Measurements from ENCODE around the gene GRIK2. TPM values are rescaled to one million over a fixed set of nuclear protein-coding genes. Genes with fewer than 3 reads are reported as not detected.

The GRIK2 gene
- total and polyA plus RNA-seq, 11 donors = 0.33 to 7.0 (median 3.9) TPM

DNA sequence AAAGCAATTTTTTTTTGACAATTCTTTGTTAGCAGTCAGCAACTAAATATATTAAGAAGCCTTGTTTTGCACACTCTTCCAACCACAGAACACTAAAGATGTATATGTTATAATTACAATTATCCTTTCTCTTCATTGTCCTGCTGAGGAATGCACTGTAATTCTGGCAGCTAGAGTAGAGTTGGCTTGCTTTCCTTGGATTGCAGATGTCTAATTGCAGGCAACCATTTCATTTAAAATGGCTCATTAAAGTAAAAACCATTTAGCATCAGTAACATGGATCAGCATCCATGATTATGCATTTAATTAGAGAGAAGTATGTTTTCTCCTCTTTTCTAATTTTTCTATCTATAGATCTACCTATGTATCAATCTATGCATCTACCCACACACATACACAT, 335.4 kb downstream of the GRIK2 start:
- DNase-seq (no peak), ATAC-seq (no peak)
- no peaks in the 10 kb centered on the region for H3K36me3 ChIP-seq
- no peaks in the 10 kb centered on the region for H3K27me3 ChIP-seq
- no peaks in the 10 kb centered on the region for H3K9me3 ChIP-seq
- no peak for TF ChIP-seq POLR2A (IDR thresholded peaks at IDR 0.05)
- TF ChIP-seq, protein P1, sequence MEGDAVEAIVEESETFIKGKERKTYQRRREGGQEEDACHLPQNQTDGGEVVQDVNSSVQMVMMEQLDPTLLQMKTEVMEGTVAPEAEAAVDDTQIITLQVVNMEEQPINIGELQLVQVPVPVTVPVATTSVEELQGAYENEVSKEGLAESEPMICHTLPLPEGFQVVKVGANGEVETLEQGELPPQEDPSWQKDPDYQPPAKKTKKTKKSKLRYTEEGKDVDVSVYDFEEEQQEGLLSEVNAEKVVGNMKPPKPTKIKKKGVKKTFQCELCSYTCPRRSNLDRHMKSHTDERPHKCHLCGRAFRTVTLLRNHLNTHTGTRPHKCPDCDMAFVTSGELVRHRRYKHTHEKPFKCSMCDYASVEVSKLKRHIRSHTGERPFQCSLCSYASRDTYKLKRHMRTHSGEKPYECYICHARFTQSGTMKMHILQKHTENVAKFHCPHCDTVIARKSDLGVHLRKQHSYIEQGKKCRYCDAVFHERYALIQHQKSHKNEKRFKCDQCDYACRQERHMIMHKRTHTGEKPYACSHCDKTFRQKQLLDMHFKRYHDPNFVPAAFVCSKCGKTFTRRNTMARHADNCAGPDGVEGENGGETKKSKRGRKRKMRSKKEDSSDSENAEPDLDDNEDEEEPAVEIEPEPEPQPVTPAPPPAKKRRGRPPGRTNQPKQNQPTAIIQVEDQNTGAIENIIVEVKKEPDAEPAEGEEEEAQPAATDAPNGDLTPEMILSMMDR (IDR thresholded peaks at IDR 0.05) = no peak
- no peak overlapping the region for H3K4me3 ChIP-seq
- intact Hi-C loops (cut with DNase I) = no loop called here
- no peak overlapping the region for H3K27ac ChIP-seq
- no peaks in the 10 kb centered on the region for H3K4me1 ChIP-seq

DNA sequence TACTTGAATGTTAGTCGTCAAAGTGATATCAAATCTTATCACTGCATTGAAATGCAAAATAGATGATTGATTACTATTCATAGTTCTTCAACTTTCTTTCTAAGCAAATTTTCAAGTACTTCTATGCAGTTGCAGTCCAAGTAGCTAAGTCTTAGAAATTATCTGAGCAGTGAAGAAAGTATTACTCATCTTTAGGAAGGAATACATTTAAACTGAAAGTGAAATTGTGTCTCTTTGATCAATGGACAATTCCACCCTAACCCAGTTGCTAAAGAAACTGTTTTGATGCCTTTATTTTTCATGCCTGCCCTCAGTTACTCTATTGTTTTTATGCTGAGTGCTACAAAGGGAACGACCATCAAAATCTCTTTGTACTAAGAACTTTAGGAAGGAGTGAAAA, 337.4 kb downstream of the GRIK2 start:
- no peaks in the 10 kb centered on the region for H3K4me1 ChIP-seq
- no peak for ATAC-seq
- no peak overlapping the region for H3K4me3 ChIP-seq
- TF ChIP-seq, protein P1 (IDR thresholded peaks at IDR 0.05) = no peak
- no peak for TF ChIP-seq POLR2A (IDR thresholded peaks at IDR 0.05)
- no peaks in the 10 kb centered on the region for H3K36me3 ChIP-seq
- 40 to 50% (median 45%) methylated on average over 2 of the region's 2 CpGs for WGBS, 4 donors
- no peak for DNase-seq
- H3K9me3 ChIP-seq = peaks cover 0 to 2% (median 0%) of the 10 kb centered on the region in 12 donors
- H3K27me3 ChIP-seq = no peaks in the 10 kb centered on the region
- H3K27ac ChIP-seq = no peak overlapping the region
- intact Hi-C loops (cut with DNase I) = no loop called here

DNA sequence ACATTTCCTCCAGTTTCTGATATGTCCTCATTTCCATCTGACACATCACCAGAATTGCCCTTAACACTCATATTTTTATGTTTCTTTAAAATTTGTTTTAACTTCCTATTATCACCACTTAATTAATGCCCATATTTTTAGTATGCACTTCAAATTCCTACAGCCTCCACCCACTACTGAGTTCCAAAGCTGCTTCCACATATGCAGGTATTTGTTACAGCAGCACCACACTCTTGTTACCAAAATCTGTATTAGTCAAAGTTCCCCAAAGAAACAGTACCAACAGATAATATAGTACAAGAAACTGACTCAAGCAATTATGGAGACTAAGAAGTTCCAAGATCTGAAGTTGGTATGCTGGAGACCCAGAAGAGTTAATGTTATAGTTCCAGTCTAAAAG, 340.4 kb downstream of the GRIK2 start:
- DNase-seq (no peak), ATAC-seq (no peak)
- TF ChIP-seq, protein P1 (IDR thresholded peaks at IDR 0.05) = no peak
- no peak for TF ChIP-seq POLR2A (IDR thresholded peaks at IDR 0.05)
- intact Hi-C loops (cut with DNase I) = no loop called here
- H3K27me3 ChIP-seq = no peaks in the 10 kb centered on the region
- no peaks in the 10 kb centered on the region for H3K36me3 ChIP-seq
- H3K9me3 ChIP-seq = peaks cover 0 to 7% (median 0%) of the 10 kb centered on the region in 12 donors
- H3K4me3 ChIP-seq = no peak overlapping the region
- no peaks in the 10 kb centered on the region for H3K4me1 ChIP-seq
- no peak overlapping the region for H3K27ac ChIP-seq

DNA sequence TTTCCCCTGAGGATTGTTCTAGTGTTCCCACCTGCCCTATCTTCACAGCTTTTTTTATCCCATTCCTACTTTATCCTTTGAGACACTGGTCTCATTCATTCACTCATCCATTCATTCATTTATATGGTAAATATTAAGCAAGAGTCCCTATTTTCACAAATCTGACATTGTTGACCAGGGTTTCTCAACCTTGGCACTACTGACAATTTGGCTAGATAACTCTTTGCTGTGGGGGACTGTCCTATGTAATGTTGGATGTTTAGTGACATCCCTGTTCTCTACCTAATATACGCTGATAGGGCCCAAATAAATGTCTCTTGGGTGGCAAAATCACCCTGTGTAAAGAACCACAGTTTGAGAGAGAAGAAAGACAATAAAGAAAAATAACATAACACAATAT, 345.0 kb downstream of the GRIK2 start:
- H3K4me1 ChIP-seq = peaks cover 0 to 16% (median 5%) of the 10 kb centered on the region in 12 donors
- intact Hi-C loops (cut with DNase I) = no loop called here
- ATAC-seq = no peak
- no peak overlapping the region for H3K27ac ChIP-seq
- no peak for TF ChIP-seq POLR2A (IDR thresholded peaks at IDR 0.05)
- TF ChIP-seq, protein P1 (IDR thresholded peaks at IDR 0.05) = no peak
- WGBS, 4 donors = 90 to 91% (median 91%) methylated on average over 1 of the region's 1 CpG
- no peaks in the 10 kb centered on the region for H3K36me3 ChIP-seq
- H3K9me3 ChIP-seq = peaks cover 0 to 7% (median 0%) of the 10 kb centered on the region in 12 donors
- no peak for DNase-seq
- H3K27me3 ChIP-seq = no peaks in the 10 kb centered on the region
- H3K4me3 ChIP-seq = no peak overlapping the region

Data from heart left ventricle (tissue), 16 donors.